ENCODE measurements around the gene DYRK3. TPM values are rescaled to one million over a fixed set of nuclear protein-coding genes. Genes with fewer than 3 reads are reported as not detected.

The DYRK3 gene
- total and polyA plus RNA-seq, 10 of the 15 experiments (the other 5 are each of a cell fraction or from before 2014, with no cell fraction given) = 1.6 to 12.9 (median 10.3) TPM

DNA sequence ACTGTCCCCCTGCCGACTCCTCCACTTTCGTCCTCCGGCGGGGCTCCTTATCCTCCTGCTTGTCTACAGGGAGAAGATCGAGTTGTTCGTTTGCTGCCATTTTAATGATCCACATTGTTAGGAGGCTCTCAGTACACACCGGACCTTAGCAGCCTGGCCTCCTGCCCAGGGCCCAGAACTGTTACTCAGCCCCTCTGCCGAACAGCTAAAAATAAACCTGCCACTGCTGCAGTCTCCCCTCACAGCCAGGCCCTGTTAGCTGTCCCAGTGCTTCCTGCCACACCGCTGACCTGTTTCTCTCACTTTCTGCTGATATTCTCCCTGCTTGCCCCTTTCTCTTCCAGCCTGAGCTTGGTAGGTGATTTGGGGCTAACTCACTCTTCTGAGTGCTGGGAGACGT lies 57.7 kb downstream of the DYRK3 start:
- Histone ChIP-seq H3K4me1 (ENCODE audit: control insufficient read depth, insufficient read depth, low read length) (peaks cover 22% of the 10 kb centered on the region), H3K4me2 (ENCODE audit: control insufficient read depth, insufficient read depth) (no peak overlapping the region), H3K4me3 (no peak overlapping the region), H4K20me1 (ENCODE audit: control insufficient read depth, insufficient read depth) (peaks cover 17% of the 10 kb centered on the region), H3K27me3 (replicated peaks in 1 of 2; ENCODE audit: control insufficient read depth in 2 of 2, insufficient read depth in 2 of 2, low read length in 1 of 2) (no peaks in the 10 kb centered on the region), H2AFZ (ENCODE audit: control insufficient read depth, low read depth, low read length) (no peak overlapping the region), H3K79me2 (ENCODE audit: control insufficient read depth, insufficient read depth, low read length) (peaks cover 79% of the 10 kb centered on the region), H3K9me3 (replicated peaks; ENCODE audit: control insufficient read depth, insufficient read depth, low read length) (no peaks in the 10 kb centered on the region), H3K27ac (ENCODE audit: control insufficient read depth, insufficient read depth) (no peak overlapping the region), H3K36me3 (ENCODE audit: control insufficient read depth in 2 of 2, insufficient read depth in 2 of 2, low read length in 1 of 2) (peaks cover 9 to 15% of the 10 kb centered on the region in 2 experiments), H3K9ac (ENCODE audit: control insufficient read depth, insufficient read depth, low read length) (no peak overlapping the region)
- ChIA-PET SMC1A (ENCODE audit: uncharacterized antibody, unreplicated experiment) (interaction anchor here (1.1 to 9.6 kb wide), 3 partner anchors 15 to 35 kb away, joined by 4 to 222 read pairs (median 6); no protein-coding TSS in a partner anchor), CTCF (interaction anchor here (1.0 to 7.3 kb wide), 5 partner anchors 11 to 219 kb away, joined by 3 to 45 read pairs (median 19); no protein-coding TSS in a partner anchor), POLR2A (interaction anchor here (1.6 to 18.5 kb wide), 2 partner anchors 17 to 34 kb away, joined by 4 to 334 read pairs; no protein-coding TSS in a partner anchor), RAD21 (ENCODE audit: unreplicated experiment) (interaction anchor here (0.8 to 4.3 kb wide), 4 partner anchors 19 to 60 kb away, joined by 3 to 14 read pairs (median 5); no protein-coding TSS in a partner anchor)
- in situ Hi-C loops (cut with MboI) (no loop called here), intact Hi-C loops (cut with micrococcal nuclease; ENCODE audit: unreplicated experiment) (no loop called here)
- 82% methylated on average over 10 of the region's 10 CpGs for WGBS (ENCODE audit: insufficient coverage, insufficient replicate concordance, low lambda C conversion rate, missing lambda C conversion rate)
- DNase-seq (ENCODE audit: low read depth, low spot score) = no peak
- no TSS peak for BruUV-seq (replicated peaks)
- ATAC-seq = no peak; the same call in 2 of the 3 replicates
- no peak for FAIRE-seq
- TF ChIP-seq FOXM1 (IDR thresholded peaks at IDR 0.05; ENCODE audit: low read depth, low read length) (no peak), LARP7 (IDR thresholded peaks at IDR 0.05) (no peak)

DNA sequence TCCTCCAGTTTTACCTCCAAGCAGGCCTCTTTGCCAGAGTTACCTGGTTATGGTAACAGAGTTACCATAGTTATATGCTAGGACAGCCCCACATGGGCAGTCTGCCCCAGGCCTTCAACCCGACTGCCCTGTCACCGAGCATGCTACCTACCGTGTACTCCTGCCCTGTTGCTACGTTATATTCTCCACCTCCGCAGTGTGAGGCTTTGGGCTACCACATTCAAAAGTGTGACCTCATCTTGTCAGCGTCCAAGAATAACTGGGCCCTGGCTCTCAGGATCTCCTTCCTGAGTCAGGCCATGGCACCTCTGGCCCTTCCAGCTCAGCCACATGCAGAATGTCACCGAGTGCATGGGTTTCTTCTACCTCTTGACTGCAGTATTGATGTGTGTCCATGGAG lies 58.3 kb downstream of the DYRK3 start:
- no peak for ATAC-seq
- in situ Hi-C loops (cut with MboI) = no loop called here
- TF ChIP-seq SMAD5 (IDR thresholded peaks at IDR 0.05; ENCODE audit: low read depth) = no peak
- no peak for TF ChIP-seq JUNB (IDR thresholded peaks at IDR 0.05)
- TF ChIP-seq POLR2AphosphoS5 (IDR thresholded peaks at IDR 0.05; ENCODE audit: low read length) = peak; percentile 60; the same call in 1 of the 2 replicates
- ChIA-PET RAD21 (ENCODE audit: unreplicated experiment) (interaction anchor here (1.2 to 4.3 kb wide), 2 partner anchors 30 to 61 kb away, joined by 3 to 14 read pairs; no protein-coding TSS in a partner anchor), SMC1A (ENCODE audit: uncharacterized antibody, unreplicated experiment) (interaction anchor here (0.6 to 9.6 kb wide), 4 partner anchors 15 to 288 kb away, joined by 3 to 222 read pairs (median 5); no protein-coding TSS in a partner anchor), CTCF (interaction anchor here (1.1 to 7.3 kb wide), 3 partner anchors 9 to 32 kb away, joined by 5 to 45 read pairs (median 20); no protein-coding TSS in a partner anchor), POLR2A (interaction anchor here (18.5 kb wide), 1 partner anchor 16 kb away, joined by 334 read pairs; no protein-coding TSS in a partner anchor)
- no peaks in the 10 kb centered on the region for H3K27me3 ChIP-seq (replicated peaks in 1 of 2; ENCODE audit: control insufficient read depth in 2 of 2, insufficient read depth in 2 of 2, low read length in 1 of 2)
- no peak overlapping the region for H3K27ac ChIP-seq (ENCODE audit: control insufficient read depth, insufficient read depth)
- no TSS peak for BruUV-seq (replicated peaks)
- no peaks in the 10 kb centered on the region for H3K9me3 ChIP-seq (replicated peaks; ENCODE audit: control insufficient read depth, insufficient read depth, low read length)
- H2AFZ ChIP-seq (ENCODE audit: control insufficient read depth, low read depth, low read length) = no peak overlapping the region
- H3K36me3 ChIP-seq (ENCODE audit: control insufficient read depth in 2 of 2, insufficient read depth in 2 of 2, low read length in 1 of 2) = peaks cover 9 to 15% of the 10 kb centered on the region in 2 experiments
- no peak overlapping the region for H3K9ac ChIP-seq (ENCODE audit: control insufficient read depth, insufficient read depth, low read length)
- peaks cover 17% of the 10 kb centered on the region for H4K20me1 ChIP-seq (ENCODE audit: control insufficient read depth, insufficient read depth)
- intact Hi-C loops (cut with micrococcal nuclease; ENCODE audit: unreplicated experiment) = no loop called here
- H3K4me2 ChIP-seq (ENCODE audit: control insufficient read depth, insufficient read depth) = no peak overlapping the region
- peaks cover 76% of the 10 kb centered on the region for H3K79me2 ChIP-seq (ENCODE audit: control insufficient read depth, insufficient read depth, low read length)
- H3K4me1 ChIP-seq (ENCODE audit: control insufficient read depth, insufficient read depth, low read length) = peaks cover 22% of the 10 kb centered on the region
- no peak for FAIRE-seq
- no peak for DNase-seq (ENCODE audit: low read depth, low spot score)
- WGBS (ENCODE audit: insufficient coverage, insufficient replicate concordance, low lambda C conversion rate, missing lambda C conversion rate) = 88% methylated on average over 7 of the region's 7 CpGs
- H3K4me3 ChIP-seq = no peak overlapping the region
